ENCODE results near the gene DCAKD.
"Not testable (repeated sequence)": the region's sequence is repeated elsewhere in the genome, so short reads cannot be mapped to it uniquely, and the experiment has no call there.

Gene DCAKD

DNA sequence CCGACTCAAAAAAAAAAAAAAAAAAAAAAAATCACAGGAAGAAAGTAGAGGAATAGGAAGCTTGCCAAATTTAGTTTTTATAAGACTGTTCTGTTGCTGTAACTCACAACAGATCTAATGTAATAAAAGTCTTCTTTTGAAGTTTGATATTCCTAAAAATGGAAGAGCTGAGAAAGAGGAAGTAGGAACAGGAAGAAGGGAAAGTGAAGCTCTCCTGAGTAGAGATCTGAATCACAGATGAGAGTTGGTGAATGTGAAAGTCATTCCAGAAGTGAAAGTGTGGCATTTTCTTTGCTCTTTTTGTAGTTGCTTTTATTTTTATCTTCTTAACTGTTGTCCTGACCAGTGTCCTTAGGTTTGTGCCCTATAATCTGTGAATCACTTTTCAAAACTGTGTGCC lies 11.8 kb upstream of the DCAKD start:
- no peak for DNase-seq (ENCODE audit: low spot score)

DNA sequence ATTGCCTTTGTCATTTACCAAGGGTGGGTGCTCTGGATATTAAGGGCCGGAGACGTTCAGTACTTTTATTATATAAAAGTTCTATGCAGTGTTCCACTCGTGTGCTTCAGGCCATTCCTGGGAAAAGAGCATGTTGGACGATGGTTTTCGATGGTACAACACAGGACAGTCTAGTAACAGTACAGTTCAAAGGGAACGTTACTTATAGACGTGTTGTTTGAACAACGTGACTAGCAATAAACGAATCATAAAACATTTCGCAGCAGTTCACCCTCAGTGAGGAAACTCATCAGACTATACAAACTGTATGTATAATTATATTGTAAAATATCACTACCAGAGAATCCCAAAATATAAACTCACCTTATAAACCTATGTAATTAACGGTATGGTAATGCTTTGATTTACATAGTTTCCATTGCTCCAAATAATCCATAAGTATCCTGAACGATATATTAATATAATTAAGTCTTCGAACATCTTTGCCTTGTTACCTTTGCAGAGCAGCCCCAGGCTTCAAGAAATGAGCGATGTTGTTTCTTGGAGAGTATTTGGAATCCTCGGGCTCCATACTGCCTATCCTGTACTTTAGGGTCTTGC lies 10.3 kb upstream of the DCAKD start:
- DNase-seq (ENCODE audit: low spot score) = no peak

DNA sequence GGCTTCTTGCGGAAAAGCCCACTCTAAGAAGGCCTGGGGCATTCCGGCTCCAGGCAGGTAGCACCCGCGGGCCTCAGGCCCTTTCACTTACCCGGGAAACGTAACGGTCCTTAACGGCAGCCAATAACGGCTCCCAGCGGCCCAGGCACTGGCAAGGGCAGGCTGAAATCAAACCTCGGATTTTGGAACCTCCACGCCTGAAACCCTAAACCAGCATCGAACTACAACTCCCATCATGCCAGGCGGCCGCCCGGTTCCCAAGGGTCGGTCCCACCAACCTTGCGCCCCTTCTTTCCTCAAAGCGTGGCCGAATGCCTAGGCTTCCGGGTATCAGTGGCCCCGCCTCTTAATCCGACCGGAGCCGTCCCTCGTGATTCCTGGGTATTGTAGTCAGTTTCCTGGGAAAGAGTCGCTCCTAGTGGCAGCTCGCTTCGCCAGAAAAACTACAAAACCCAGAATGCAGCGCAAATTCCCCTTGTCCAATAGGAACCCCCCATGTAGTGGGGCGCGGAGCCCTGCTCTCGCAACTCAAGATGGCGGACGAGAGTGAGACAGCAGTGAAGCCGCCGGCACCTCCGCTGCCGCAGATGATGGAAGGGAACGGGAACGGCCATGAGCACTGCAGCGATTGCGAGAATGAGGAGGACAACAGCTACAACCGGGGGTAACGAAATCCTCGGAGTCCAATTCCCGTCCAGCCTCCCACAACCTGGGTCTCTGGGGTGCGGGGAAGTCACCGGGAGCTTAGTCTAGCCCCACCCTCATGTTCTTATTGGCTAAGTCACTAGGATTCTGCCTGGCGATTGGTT lies 9.6 kb upstream of the DCAKD start, which contains the start of gene NMT1:
Gene NMT1 (plus strand): TSS at position 521 of the 809 bp plus-strand sequence. CDS start 13 bp downstream, at position 534.
- peak; percentile 99 for DNase-seq (ENCODE audit: low spot score)

DNA sequence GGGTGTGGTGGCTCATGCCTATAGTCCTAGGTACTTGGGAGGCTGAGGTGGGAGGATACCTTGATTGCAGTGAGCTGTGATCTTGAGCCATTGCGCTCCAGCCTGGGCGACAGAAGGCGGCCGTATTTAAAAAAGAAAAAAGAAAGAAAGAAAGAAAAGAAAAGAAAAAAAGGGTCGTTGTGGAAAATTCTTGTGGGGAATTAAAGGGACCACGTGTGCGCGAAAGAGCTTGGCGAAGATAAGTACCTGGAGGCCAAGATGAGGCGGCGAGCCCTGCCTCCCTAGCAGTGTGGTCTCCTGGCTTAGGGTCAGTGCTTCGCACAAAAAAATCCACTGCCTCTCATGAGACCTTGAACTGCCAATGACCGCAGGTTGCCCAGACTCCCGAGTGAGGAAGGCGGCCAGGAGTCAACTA lies 9.0 kb upstream of the DCAKD start:
- DNase-seq (ENCODE audit: low spot score) = no peak

DNA sequence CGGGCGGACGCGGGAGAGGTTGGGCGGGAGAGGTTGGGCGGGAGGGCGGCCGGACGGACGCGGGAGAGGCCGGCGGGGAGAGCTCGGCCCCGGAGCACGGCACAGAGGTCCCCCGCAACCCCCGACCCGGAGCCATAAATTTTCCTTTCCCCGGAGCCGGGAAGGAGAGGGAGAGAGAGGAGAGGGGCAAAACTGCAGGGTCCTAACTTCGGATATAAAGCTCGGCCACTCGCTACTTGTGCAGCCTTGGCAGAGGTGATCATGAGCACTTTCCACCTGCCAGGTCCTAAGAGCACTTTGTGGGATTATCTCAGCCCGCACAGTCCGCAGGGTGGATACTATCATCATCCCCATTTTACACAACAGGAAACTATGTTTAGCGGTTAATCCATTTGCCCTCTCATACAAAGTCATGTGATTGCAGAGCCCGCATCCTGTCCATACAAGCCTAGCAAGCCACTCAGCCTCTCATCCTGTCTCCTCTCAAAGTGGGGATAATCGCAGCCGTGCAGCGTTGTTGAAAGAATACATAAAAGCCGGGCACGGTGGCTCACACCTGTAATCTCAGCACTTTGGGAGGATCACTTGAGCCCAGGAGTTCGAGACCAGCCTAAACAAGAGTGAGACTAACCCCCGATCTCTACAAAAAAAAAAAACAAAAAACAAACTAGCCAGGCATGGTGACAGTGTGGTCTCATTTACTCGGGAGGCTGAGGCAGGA lies 780 bp upstream of the DCAKD start:
- DNase-seq (ENCODE audit: low spot score) = peak; percentile 56

DNA sequence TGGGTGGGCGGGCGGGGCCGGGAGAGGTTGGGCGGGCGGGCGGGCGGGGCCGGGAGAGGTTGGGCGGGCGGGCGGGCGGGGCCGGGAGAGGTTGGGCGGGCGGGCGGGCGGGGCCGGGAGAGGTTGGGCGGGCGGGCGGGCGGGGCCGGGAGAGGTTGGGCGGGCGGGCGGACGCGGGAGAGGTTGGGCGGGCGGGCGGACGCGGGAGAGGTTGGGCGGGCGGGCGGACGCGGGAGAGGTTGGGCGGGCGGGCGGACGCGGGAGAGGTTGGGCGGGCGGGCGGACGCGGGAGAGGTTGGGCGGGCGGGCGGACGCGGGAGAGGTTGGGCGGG lies 254 bp upstream of the DCAKD start:
- DNase-seq (ENCODE audit: low spot score) = not testable (repeated sequence)

DNA sequence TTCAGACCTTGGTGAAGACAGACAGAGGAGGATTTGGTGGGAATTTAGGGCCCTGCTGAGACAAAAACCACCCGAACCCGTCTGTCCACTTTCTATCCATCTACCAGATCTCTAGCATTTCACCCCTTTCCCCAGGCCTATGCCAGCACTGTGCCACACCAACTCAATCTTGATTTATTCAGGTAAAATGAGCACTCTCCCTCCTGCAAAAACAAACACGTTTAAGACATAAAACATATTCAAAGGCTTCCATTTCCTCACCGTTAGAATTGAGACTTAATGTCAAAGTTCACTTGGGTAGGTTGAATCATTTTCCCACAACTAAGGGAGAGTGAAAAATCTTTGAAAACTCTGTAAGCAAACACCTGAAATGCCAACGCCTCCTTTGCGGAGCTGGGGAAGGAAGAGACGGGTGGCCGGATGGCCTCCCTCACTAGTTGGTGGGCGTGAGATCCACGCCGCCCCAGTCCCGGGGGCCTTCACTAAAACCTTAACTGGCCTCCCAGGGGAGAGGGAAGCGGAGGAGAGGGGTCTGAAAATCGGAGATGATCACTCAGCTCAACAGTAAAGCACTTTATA lies 862 bp downstream of the DCAKD start:
- peak; percentile 30 for DNase-seq (ENCODE audit: low spot score)

DNA sequence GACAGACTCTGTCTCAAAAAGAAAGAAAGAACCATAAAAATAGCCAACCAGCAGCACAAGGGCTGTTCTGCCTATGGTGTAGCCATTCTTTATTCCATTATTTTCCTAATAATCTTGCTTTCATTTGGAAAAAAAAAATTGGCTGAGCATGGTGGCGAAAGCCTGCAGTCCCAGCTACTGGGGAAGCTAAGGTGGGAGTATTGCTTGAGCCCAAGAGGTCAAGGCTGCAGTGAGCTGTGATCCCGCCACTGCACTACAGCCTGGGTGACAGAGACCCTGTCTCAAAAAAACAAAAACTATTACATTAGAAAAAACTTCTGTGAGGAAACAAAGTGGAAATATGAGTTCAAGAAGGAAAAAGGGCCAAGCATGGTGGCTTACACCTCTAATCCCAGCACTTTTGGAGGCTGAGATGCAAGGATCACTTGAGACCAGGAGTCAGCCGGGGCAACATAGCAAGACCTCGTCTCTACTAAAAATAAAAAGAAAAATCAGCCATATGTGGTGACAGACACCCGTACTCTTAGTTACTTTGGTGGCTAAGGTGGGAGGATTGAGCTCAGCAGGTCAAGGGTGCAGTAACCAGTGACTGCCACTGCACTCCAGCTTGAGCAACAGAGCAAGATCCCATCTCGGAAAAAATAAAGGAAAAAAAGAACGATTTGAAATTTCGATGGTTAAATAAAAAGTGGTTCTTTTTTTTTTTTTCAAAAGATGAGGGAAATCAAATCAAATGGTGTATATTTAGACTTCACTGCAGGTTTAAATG lies 2.5 kb downstream of the DCAKD start:
- DNase-seq (ENCODE audit: low spot score) = no peak

DNA sequence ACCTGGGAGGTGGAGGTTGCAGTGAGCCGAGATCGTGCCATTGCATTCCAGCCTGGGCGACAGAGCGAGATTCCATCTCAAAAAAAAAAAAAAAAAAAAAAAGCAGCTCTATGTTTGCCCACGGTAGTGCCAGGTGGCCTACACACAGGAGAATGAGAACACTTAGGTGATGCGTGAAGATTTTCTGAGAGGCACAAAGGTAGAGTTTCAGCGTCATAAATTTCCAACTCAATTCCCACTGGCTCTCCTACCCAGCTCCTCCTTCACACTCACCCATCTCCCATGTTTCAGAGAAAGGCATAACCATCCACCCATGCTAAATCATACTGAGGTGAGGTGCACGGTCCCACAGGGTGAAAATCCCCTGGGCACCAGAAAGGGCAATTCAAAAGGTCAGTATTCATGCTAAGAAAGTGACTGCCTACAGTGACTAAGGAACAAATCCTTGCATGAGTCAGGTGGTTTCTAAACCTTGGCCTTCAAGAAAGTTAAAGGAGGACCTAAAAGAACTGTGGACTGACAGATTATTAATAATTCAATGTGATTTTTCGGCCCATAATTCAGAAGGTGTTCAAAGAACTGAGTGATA lies 4.8 kb downstream of the DCAKD start:
- DNase-seq (ENCODE audit: low spot score) = no peak

DNA sequence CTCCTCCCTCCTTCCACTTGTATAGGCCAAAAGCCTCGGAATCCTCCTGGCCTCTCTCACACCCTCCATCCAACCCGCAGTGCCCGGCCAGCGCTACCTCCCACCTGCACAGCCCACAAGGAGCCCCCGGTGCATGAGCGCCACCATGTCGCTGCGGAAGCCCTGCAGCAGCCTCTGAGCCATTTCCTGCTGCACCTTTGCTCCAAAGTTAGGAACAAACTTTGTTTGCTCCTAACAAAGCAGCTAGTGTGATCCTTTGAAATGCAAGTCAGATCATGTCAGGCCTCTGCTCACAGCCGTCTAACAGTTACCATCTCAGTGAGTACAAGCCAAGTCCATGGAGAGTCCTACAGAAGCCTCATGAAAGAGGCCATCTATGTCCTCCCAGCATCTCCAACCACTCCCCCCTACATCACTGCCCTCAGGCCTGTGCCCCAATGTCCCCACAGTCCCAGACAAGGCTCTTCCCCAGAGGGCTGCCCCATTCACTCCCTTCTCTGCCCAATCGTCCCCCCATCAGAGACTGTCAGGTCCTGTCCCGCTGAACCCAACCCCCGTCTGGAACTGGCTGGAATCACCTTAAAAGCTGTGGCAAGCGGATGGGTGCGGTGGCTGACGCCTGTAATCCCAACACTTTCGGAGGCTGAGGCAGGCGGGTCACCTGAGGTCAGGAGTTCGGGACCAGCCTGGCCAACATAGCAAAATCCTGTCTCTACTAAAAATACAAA lies 7.5 kb downstream of the DCAKD start:
- no peak for DNase-seq (ENCODE audit: low spot score)

DNA sequence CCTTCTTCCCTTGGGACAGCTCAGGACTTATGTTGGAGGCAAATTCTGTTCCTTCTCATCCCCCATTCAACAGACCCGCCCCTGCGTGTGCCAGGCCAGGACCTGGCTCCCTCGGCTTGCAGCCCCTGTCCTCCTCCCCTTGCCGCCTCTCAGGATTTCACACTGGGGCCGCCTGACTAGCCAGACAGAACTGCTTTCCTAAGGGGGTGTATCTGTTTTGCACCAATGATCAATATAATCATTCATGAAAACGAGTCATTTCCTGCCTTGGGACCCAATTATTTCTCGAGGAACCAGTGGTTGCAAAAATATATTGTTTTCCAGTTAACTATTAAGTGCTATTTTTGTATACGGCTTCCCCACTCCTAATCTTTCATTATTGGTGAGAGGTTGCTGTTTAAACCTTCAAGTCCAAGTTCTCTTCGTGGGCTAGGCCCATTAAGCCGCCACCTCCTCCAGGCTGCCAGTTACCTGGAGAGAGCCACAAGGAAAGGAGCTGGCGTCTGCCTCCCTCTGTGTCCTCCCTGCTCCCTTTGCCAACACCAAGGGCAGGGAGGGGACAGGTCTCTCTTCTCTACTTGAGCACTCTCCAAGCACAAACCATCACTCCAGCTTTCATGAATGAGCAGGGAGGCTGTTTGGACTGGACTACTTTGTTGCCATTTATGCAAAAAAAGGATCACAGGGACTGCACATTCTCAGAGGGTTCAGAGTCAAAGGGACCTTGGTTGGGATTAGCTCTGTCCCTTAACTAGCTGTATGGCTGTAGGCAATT lies 8.9 kb downstream of the DCAKD start:
- no peak for DNase-seq (ENCODE audit: low spot score)

DNA sequence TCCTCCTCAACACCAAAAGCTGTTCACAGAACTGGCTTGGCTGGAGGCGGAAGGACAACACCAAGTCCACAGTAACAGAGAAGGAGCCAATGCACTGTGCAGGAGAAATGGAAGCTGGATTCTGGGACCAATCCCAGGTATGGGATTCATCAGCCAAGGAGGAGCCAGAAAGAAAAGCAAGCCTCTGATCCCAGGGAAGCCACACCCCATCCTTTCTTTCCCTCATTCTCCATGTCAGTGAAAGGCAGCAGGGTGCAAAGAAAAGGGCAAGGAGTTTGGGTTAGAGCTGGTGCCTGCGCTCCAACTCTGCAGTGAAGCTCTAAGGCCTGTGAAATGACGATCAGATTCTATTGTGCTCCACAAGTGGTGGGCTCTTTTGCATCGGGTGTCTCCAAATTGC lies 11.0 kb downstream of the DCAKD start:
- DNase-seq (ENCODE audit: low spot score) = no peak

DNA sequence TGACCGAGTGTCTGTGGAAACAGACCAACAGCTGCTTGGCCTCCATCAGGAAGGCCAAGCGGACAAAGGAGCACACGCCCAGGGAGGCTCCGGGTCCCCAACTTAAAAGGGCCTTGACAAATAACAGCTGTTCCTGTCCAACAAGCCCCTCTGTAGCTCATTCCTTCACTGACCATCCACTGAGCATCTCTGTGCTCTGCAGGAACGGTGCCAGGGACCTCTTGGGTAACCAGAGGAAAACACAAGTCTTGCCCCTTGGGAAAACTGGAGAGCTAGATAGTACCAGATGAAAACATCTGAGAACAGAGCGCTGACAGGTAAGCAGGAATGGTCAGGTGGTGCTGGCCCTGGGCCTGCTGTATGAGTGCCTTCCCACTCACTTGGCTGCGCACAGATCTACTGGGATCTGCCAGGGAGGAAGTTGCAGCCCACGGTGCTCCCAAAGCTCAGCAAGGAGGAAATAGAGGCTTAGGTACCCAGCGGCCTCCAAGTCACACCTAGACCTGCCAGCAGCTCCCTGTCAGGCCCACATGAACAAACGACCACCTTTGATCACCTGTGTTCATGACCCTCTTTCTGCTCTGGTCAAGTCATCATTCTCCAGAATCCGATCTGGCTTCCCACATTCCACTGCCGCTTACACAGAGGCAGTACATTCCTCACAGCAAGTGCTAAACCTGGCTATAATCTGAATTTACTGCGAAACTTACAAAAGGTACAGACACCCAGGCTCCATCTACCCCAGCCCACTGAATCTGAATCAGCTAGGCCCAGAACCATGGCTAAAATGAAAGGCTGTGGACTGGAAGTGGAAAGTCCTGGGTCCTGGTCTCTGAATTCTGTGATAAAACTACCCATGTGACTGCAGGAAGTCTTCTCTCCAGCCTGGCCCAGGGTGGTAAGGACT lies 12.5 kb downstream of the DCAKD start:
- no peak for DNase-seq (ENCODE audit: low spot score)

DNA sequence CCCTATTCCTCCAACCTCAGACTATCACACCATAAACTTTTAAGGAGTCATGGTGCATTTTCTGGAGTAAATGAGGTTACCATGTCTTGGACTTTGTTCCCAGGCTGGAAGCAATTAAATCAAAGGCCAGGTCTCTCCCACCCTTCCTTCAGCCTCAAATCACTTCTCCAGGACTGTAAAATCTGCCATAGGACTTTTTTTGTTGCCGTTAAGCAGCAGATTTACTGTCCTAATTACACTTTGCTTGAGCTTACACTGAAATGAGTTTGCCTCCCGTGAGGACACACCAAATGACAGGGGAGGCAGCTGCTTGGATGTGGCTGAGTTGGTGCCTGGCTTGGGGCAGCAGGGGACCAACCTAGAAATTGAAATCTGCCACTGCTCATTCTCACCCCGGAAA lies 14.7 kb downstream of the DCAKD start:
- DNase-seq (ENCODE audit: low spot score) = no peak

DNA sequence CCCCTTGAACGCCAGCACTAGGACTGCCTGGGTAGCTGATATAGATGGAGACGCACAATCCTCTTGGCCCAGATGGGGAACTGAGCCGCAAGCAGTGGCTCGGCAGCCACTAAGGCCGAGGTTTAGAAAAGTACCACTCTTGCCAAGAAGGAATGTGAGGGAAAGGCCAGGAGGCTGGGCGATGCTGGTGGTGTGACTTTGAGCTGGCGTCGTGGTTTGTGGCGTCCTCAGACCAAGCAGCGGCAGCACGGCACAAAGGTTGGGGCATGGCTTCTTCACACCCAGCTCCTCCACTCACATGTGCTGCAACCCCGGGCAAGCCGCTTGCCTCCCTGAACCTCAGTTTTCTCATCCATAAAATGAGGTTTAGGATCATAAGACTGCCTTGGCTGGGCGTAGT lies 15.6 kb downstream of the DCAKD start:
- DNase-seq (ENCODE audit: low spot score) = no peak

DNA sequence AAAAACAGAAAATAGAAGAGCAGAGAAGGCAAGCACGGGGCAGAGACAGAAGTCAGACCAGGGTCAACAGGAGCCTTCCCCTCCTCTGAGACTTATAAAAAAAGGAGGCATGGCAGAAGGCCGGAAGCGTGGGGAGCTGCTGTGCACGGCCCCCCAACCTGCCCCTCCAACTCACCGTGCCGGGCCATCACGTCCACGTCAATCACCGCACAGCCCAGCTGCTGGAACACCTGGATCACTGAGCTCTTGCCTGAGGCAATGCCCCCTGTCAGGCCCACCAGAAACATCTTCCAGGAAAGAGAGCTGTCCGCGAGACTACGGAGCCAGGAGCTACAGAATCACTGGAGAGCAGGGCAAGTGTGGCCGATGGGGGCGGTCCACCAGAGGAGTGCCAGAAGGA lies 16.8 kb downstream of the DCAKD start:
- no peak for DNase-seq (ENCODE audit: low spot score)

DNA sequence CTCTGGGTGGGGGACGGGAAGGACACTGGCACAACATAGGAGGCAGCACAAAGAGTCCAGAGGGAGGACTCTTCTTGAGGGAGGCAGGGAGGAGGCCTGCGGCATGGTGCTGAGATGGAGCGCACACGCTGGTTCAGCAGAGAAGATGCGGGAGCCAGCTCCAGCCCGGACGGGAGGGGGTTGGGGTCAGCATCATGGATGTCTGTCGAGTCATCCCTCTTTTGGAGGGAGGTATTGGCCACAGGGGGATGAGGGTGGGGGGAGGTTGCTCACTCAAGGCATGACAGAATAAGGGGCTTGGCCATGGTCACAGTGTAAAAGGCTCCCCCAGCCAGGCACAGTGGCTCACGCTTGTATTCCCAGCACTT lies 19.3 kb downstream of the DCAKD start:
- no peak for DNase-seq (ENCODE audit: low spot score)

DNA sequence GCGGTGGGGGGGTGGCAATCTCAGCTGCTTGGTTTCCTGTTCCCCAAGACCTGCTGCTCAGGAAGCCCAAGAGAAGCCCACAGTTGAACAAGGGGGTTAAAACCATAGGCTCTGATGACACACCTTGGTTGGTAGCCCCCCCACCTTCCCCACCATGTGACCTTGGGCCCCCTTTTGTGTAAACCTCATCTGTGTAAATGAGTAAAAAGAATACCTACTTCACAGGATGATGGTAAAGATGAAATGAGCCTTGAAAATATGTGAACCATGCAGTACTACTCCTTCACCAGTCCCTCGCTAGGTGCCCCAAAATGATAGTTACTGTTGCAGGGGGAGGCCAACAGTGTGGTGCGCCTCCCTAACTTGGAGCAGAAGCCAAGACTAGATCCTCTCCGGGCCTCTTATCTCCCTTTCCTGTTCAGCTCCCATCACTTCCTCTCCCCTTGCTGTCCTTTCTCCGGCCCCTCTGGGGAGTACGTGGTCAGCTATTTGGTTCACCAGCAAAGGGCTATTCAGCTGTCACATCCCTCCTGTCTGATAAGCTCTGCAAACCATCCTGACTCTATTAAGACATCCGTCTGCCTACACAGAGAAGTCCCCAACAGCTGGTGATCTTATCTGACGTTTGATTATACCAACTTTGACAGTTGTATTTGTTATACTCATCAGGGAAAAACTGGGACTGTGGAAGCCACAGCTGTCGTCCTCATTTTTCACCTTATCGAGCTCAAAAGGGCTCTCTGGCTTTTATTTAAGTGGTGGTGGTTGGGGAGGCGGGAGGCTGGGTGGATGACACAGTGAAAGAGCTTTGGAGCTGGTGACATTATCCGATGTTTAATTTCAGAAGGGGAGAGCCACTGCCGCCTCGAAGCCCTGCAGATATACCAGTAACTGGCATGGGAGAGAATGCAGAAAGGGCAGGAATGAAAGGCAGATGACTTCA lies 19.9 kb downstream of the DCAKD start:
- no peak for DNase-seq (ENCODE audit: low spot score)

Data from SW480 (cell line).